Mesenchymal stem cell (in vitro differentiated cells and primary cell): ENCODE measurements around the gene WDR70.
"Not testable (repeated sequence)": the region's sequence is repeated elsewhere in the genome, so short reads cannot be mapped to it uniquely, and the experiment has no call there.

Experiments
- DNase-seq: peaks from one replicate; pipeline ENCODE4 v3.0.0-alpha.2; 2013
- H2AFZ ChIP-seq: one replicate; pipeline ENCODE4 v1.6.1; 2013; ENCODE audit warnings: low read depth, mild to moderate bottlenecking, control low read depth, inconsistent platforms, low read length, moderate library complexity
- H2AK5ac ChIP-seq: 2 replicates; pipeline ENCODE4 v1.6.1; 2013; ENCODE audit warnings: low read length, moderate library complexity, mild to moderate bottlenecking, inconsistent platforms; ENCODE audit not compliant: severe bottlenecking
- H2BK120ac ChIP-seq: one replicate; pipeline ENCODE4 v1.6.1; 2013; ENCODE audit warnings: low read depth, mild to moderate bottlenecking, inconsistent platforms, low read length, moderate library complexity
- H2BK12ac ChIP-seq, 2 experiments: one replicate each; pipeline ENCODE4 v1.6.1; 2013; ENCODE audit warnings: inconsistent platforms in 2 of 2, low read length in 2 of 2, mild to moderate bottlenecking in 2 of 2, moderate library complexity in 2 of 2, control low read depth in 1 of 2
- H2BK15ac ChIP-seq: one replicate; pipeline ENCODE4 v1.6.1; 2013; ENCODE audit warnings: mild to moderate bottlenecking, low read depth, inconsistent platforms; ENCODE audit not compliant: poor library complexity, severe bottlenecking
- H2BK5ac ChIP-seq: 2 replicates; pipeline ENCODE4 v1.6.1; 2013; ENCODE audit warnings: low read depth, mild to moderate bottlenecking, low read length, control low read depth, inconsistent platforms; ENCODE audit not compliant: poor library complexity, severe bottlenecking
- H3K14ac ChIP-seq, 2 experiments: one replicate each; pipeline ENCODE4 v1.6.1; 2013; ENCODE audit warnings: inconsistent platforms in 2 of 2, low read length in 2 of 2, control low read depth in 1 of 2, mild to moderate bottlenecking in 1 of 2, moderate library complexity in 1 of 2
- H3K18ac ChIP-seq, 2 experiments: one replicate each; pipeline ENCODE4 v1.6.1; 2013; ENCODE audit warnings: inconsistent platforms in 2 of 2, low read length in 2 of 2, control low read depth in 1 of 2, low read depth in 1 of 2, mild to moderate bottlenecking in 1 of 2
- H3K23ac ChIP-seq, 2 experiments: one replicate each; pipeline ENCODE4 v1.6.1; 2013; ENCODE audit warnings: inconsistent platforms in 2 of 2, low read length in 2 of 2, mild to moderate bottlenecking in 2 of 2, moderate library complexity in 2 of 2, control low read depth in 1 of 2
- H3K27ac ChIP-seq: 2 replicates; pipeline ENCODE4 v1.5.1; 2013; ENCODE audit warnings: mild to moderate bottlenecking, moderate library complexity, low read length, control low read depth, inconsistent platforms; ENCODE audit not compliant: poor library complexity, severe bottlenecking
- H3K27me3 ChIP-seq, 2 experiments: 2 replicates each; pipeline versions ENCODE4 v1.6.1 to v1.7.0; 2013; ENCODE audit warnings: low read length in 2 of 2, mild to moderate bottlenecking in 2 of 2, moderate library complexity in 2 of 2, control low read depth in 1 of 2, inconsistent platforms in 1 of 2; ENCODE audit not compliant: control insufficient read depth in 1 of 2, insufficient read depth in 1 of 2
- H3K36me3 ChIP-seq, 2 experiments: 2 replicates each; pipeline versions ENCODE4 v1.6.1 to v1.7.0; 2013; ENCODE audit warnings: low read length in 2 of 2, control low read depth in 1 of 2, inconsistent platforms in 1 of 2, low read depth in 1 of 2, mild to moderate bottlenecking in 1 of 2; ENCODE audit not compliant: insufficient read depth in 2 of 2, control insufficient read depth in 1 of 2
- H3K4ac ChIP-seq, 2 experiments: one replicate each; pipeline ENCODE4 v1.6.1; 2013; ENCODE audit warnings: inconsistent platforms in 2 of 2, low read length in 2 of 2, mild to moderate bottlenecking in 2 of 2, moderate library complexity in 2 of 2, control low read depth in 1 of 2, low read depth in 1 of 2
- H3K4me1 ChIP-seq: 2 replicates; pipeline ENCODE4 v1.6.1; 2013; ENCODE audit warnings: low read depth, low read length, control low read depth; ENCODE audit not compliant: control insufficient read depth, insufficient read depth
- H3K4me2 ChIP-seq: 2 replicates; pipeline ENCODE4 v1.6.1; 2013; ENCODE audit warnings: low read length, mild to moderate bottlenecking, inconsistent platforms; ENCODE audit not compliant: poor library complexity, severe bottlenecking
- H3K4me3 ChIP-seq, 2 experiments: 2 replicates each; pipeline versions ENCODE4 v1.5.1 to v1.7.0; 2013; ENCODE audit warnings: low read length in 2 of 2, mild to moderate bottlenecking in 2 of 2, control low read depth in 1 of 2, low read depth in 1 of 2; ENCODE audit not compliant: insufficient read depth in 1 of 2
- H3K79me1 ChIP-seq: replicated peaks from 2 replicates; pipeline ENCODE4 v1.6.1; 2013; ENCODE audit warnings: mild to moderate bottlenecking, control low read depth, low read length, inconsistent platforms; ENCODE audit not compliant: poor library complexity, severe bottlenecking
- H3K9ac ChIP-seq: 2 replicates; pipeline ENCODE4 v1.7.0; 2013; ENCODE audit warnings: mild to moderate bottlenecking, low read length, moderate library complexity
- H3K9me3 ChIP-seq: 2 replicates; pipeline ENCODE4 v1.7.0; 2013; ENCODE audit warnings: mild to moderate bottlenecking, low read length; ENCODE audit not compliant: control insufficient read depth
- H4K8ac ChIP-seq: one replicate; pipeline ENCODE4 v1.6.1; 2013; ENCODE audit warnings: inconsistent platforms, mild to moderate bottlenecking, low read length, moderate library complexity
- H4K91ac ChIP-seq: one replicate; pipeline ENCODE4 v1.6.1; 2013; ENCODE audit warnings: mild to moderate bottlenecking, low read length, inconsistent platforms
- WGBS: methylation state at CpG from one replicate; pipeline ENCODE4 v1.1.7; 2013; ENCODE audit warnings: mixed read lengths; 5-methylcytosine and 5-hydroxymethylcytosine counted together

The WDR70 gene

GRCh38 chr5:37594864-37595263, 215.7 kb downstream of the WDR70 start:
- H3K36me3 ChIP-seq, H3K79me1 ChIP-seq, H3K4me2 ChIP-seq, H3K4me1 ChIP-seq, H3K27me3 ChIP-seq, H3K23ac ChIP-seq, H2BK12ac ChIP-seq, H2BK15ac ChIP-seq, H3K9me3 ChIP-seq, H3K4ac ChIP-seq, H4K8ac ChIP-seq, DNase-seq, H3K4me3 ChIP-seq, H2AK5ac ChIP-seq, H2AFZ ChIP-seq, H2BK5ac ChIP-seq, H3K9ac ChIP-seq, H3K18ac ChIP-seq, H4K91ac ChIP-seq, H3K27ac ChIP-seq, H2BK120ac ChIP-seq, H3K14ac ChIP-seq: not testable (repeated sequence)
- no CpG with 5 or more reads among the region's 2 CpGs for WGBS

- H3K36me3 ChIP-seq = no peaks in the 10 kb centered on the region
- H4K8ac ChIP-seq = no peak overlapping the region
- DNase-seq = no peak
- no peak overlapping the region for H2AK5ac ChIP-seq
- no peak overlapping the region for H2BK12ac ChIP-seq
- H2BK5ac ChIP-seq = no peak overlapping the region
- H3K4me2 ChIP-seq = no peak overlapping the region
- H3K27me3 ChIP-seq = no peaks in the 10 kb centered on the region
- H3K9ac ChIP-seq = no peak overlapping the region
- H3K18ac ChIP-seq = no peak overlapping the region
- peaks cover 13% of the 10 kb centered on the region for H3K9me3 ChIP-seq
- H2BK120ac ChIP-seq = no peak overlapping the region
- no peak overlapping the region for H3K14ac ChIP-seq
- peaks cover 1% of the 10 kb centered on the region for H3K79me1 ChIP-seq
- H3K23ac ChIP-seq = no peak overlapping the region
- no peak overlapping the region for H3K27ac ChIP-seq
- H3K4me1 ChIP-seq = no peaks in the 10 kb centered on the region
- H2BK15ac ChIP-seq = no peak overlapping the region
- 100% methylated on average over 3 of the region's 3 CpGs for WGBS
- no peak overlapping the region for H3K4me3 ChIP-seq
- H3K4ac ChIP-seq = no peak overlapping the region
- no peak overlapping the region for H4K91ac ChIP-seq
- H2AFZ ChIP-seq = no peak overlapping the region
Measured at GRCh38 chr5:37598733-37599132, 219.6 kb downstream of the WDR70 start.

DNA sequence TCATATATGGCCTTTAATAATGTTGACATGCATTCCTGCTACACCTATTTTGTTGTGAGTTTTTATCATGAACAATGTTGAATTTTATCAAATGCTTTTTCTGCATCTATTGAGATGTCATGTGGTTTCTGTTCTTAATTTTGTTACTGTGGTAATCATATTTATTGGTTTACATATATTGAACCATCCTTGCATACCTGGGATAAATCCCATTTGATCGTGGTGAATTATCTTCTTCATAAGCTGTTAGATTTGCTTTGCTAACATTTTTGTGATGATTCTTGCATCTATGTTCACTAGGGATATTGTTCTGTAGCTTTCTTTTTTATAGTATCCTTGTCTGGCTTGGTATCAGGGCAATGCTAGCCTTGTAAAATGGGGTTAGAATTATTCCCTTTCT, 222.0 kb downstream of the WDR70 start:
- no peak overlapping the region for H3K4me2 ChIP-seq
- no peak overlapping the region for H3K14ac ChIP-seq
- peaks cover 0 to 9% of the 10 kb centered on the region in 2 experiments for H3K36me3 ChIP-seq
- H2AK5ac ChIP-seq = no peak overlapping the region
- H3K4me3 ChIP-seq = no peak overlapping the region
- H3K27ac ChIP-seq = no peak overlapping the region
- no peak overlapping the region for H2BK12ac ChIP-seq
- no peak overlapping the region for H2BK120ac ChIP-seq
- no peak overlapping the region for H4K8ac ChIP-seq
- H2AFZ ChIP-seq = no peak overlapping the region
- H2BK15ac ChIP-seq = no peak overlapping the region
- no peak overlapping the region for H3K9ac ChIP-seq
- no peak overlapping the region for H4K91ac ChIP-seq
- H3K4ac ChIP-seq = no peak overlapping the region
- no peak for DNase-seq
- H3K9me3 ChIP-seq = peaks cover 13% of the 10 kb centered on the region
- H3K4me1 ChIP-seq = no peaks in the 10 kb centered on the region
- H3K18ac ChIP-seq = no peak overlapping the region
- no CpG with 5 or more reads among the region's 1 CpG for WGBS
- H3K27me3 ChIP-seq = no peaks in the 10 kb centered on the region
- H3K79me1 ChIP-seq = peaks cover 3% of the 10 kb centered on the region
- H2BK5ac ChIP-seq = no peak overlapping the region
- H3K23ac ChIP-seq = no peak overlapping the region

DNA sequence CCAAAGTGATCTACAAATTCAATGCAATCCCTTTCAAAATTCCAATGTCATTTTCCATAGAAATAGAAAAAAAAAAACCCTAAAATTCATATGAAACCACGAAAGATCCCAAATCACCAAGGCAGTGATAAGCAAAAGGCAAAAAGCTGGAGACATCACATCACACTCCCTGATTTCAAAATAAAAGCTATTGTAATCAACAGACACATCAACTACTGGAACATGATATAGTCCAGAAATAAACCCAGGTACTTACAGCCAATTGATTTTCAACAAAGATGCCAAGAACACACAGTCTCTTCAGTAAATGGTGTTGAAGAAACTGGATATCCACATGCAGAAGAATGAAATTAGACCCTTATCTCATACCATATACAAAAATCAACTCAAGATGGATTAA, 224.0 kb downstream of the WDR70 start:
- WGBS = 100% methylated on average over 1 of the region's 1 CpG
- no peak overlapping the region for H2AK5ac ChIP-seq
- no peak overlapping the region for H3K4ac ChIP-seq
- no peak overlapping the region for H3K18ac ChIP-seq
- H2BK120ac ChIP-seq = no peak overlapping the region
- H3K27ac ChIP-seq = no peak overlapping the region
- H3K4me3 ChIP-seq = no peak overlapping the region
- no peaks in the 10 kb centered on the region for H3K4me1 ChIP-seq
- DNase-seq = no peak
- peaks cover 13% of the 10 kb centered on the region for H3K9me3 ChIP-seq
- no peak overlapping the region for H3K14ac ChIP-seq
- H3K27me3 ChIP-seq = no peaks in the 10 kb centered on the region
- peaks cover 2% of the 10 kb centered on the region for H3K79me1 ChIP-seq
- H3K9ac ChIP-seq = no peak overlapping the region
- H2AFZ ChIP-seq = no peak overlapping the region
- no peak overlapping the region for H4K91ac ChIP-seq
- no peak overlapping the region for H3K4me2 ChIP-seq
- H4K8ac ChIP-seq = no peak overlapping the region
- H2BK5ac ChIP-seq = no peak overlapping the region
- H3K36me3 ChIP-seq = peaks cover 0 to 15% of the 10 kb centered on the region in 2 experiments
- no peak overlapping the region for H2BK12ac ChIP-seq
- no peak overlapping the region for H2BK15ac ChIP-seq
- H3K23ac ChIP-seq = no peak overlapping the region
